Effector memory CD8-positive, alpha-beta T cell (primary cell): Measurements from ENCODE around the gene LSR.

Experiments
- ATAC-seq: fragments of 150-1000 bp; cut with Tn5 transposase; replicated peaks from 2 replicates; pipeline ENCODE4 v1.10.0; 2021; ENCODE audit warnings: mild to moderate bottlenecking, moderate library complexity
- DNase-seq, 3 experiments: peaks; one replicate each; pipeline ENCODE4 v3.0.0; 2021
- H3K27ac Mint-ChIP-seq, 2 donors: one replicate each; pipeline ENCODE4 v1.8.0; 2022; ENCODE audit warnings: mild to moderate bottlenecking in 2 of 2, mixed read lengths in 2 of 2, moderate library complexity in 2 of 2
- H3K27me3 Mint-ChIP-seq, 2 donors: one replicate each; pipeline ENCODE4 v1.8.0; 2022; ENCODE audit warnings: mixed read lengths in 2 of 2
- H3K36me3 Mint-ChIP-seq: one replicate; pipeline ENCODE4 v1.8.0; 2022; ENCODE audit warnings: mild to moderate bottlenecking, moderate library complexity, mixed read lengths; ENCODE audit not compliant: insufficient read depth
- H3K4me1 Mint-ChIP-seq, 2 donors: one replicate each; pipeline ENCODE4 v1.8.0; 2022; ENCODE audit warnings: low read depth in 2 of 2, mixed read lengths in 2 of 2
- H3K4me3 Mint-ChIP-seq, 2 donors: one replicate each; pipeline ENCODE4 v1.8.0; 2022; ENCODE audit warnings: mild to moderate bottlenecking in 2 of 2, mixed read lengths in 2 of 2, moderate library complexity in 2 of 2
- H3K9me3 Mint-ChIP-seq, 2 donors: one replicate each; pipeline ENCODE4 v1.8.0; 2022; ENCODE audit warnings: mixed read lengths in 2 of 2

Gene LSR

GRCh38 chr19:35316560-35316959 is 67.8 kb downstream of the LSR start:
- Mint-ChIP-seq H3K27me3 (peaks cover 6 to 28% of the 10 kb centered on the region in 2 donors), H3K4me1 (peaks cover 0 to 7% of the 10 kb centered on the region in 2 donors), H3K9me3 (no peaks in the 10 kb centered on the region), H3K36me3 (no peaks in the 10 kb centered on the region), H3K4me3 (no peak overlapping the region), H3K27ac (no peak overlapping the region)
- ATAC-seq (no peak), DNase-seq (no peak)
